HG02798 (cell line): Measurements from ENCODE around the gene PLXNA1.
A peak's percentile ranks its signal among the peaks of the same experiment; 100 is the strongest.

Experiments used
- ATAC-seq: cut with Tn5 transposase; IDR thresholded peaks from one replicate; pipeline ENCODE4 v1.9.1; 2021; ENCODE audit warnings: mild to moderate bottlenecking; ENCODE audit not compliant: unreplicated experiment, poor library complexity

PLXNA1 gene

DNA sequence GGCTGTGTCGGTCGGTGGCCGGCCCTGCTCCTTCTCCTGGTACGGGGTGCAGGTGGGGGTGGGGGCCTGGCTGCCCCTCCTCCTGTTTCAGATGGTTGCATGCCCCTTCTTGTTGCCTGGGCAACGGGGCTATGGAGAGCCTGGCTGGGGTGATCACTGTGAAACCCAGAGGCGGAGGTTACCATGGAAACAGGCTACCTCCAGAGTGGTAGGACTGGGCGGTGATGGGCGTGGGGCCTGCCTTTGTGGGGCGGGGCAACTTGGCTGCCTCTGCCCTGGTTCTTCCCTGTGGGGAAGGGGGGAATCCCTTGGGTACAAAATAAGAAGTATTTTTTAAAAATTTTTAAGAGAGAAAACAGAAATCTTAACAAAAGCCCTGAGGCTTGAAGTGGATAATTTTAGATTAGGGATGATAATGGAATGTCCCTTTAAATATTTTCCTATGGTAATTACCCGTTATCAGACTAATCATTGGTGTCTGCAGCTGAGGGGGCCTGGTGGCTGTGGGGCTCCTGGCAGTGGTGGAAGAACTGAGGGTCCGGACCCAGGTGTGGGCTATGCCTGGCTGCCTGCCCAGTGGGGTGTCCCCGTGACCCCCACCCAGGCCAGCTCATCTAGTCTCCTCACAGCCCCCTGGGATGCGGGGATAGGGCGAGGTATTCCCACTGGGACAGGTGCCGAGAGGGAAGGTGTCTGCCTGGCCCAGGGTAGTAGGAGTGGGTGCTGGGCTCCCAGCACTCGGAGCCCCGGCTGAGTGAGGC lies 32.5 kb downstream of the PLXNA1 start:
- peak; percentile 73 for ATAC-seq

DNA sequence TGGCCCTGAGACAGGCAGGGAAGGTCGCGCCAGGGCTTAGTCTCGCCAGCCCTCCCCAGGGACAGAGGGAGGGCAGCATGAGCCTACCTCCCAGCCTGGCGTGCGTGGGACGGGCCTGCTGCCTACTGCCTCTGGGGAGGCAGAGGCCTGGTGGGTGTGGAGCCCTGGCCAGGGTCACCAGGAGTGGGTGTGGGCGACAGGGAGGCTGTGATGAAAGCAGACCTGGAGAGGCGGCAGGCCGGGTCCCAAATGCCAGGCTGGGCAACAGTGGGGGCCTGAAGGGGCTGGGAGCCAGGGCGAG lies 33.1 kb downstream of the PLXNA1 start:
- no peak for ATAC-seq

DNA sequence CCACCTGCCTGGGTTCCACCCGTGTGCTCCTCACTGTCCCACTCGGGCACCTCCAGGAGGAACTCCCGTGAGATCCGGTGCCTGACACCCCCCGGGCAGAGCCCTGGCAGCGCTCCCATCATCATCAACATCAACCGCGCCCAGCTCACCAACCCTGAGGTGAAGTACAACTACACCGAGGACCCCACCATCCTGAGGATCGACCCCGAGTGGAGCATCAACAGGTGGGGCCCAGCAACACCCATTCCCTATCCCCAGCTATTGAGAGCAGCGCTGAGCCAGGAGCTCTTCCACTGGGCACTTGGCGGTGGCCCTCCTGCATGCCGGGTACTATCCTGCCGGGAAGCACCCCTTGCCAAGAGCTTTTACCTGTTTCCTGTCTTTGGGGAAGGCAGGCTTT lies 33.5 kb downstream of the PLXNA1 start:
- ATAC-seq: no peak

DNA sequence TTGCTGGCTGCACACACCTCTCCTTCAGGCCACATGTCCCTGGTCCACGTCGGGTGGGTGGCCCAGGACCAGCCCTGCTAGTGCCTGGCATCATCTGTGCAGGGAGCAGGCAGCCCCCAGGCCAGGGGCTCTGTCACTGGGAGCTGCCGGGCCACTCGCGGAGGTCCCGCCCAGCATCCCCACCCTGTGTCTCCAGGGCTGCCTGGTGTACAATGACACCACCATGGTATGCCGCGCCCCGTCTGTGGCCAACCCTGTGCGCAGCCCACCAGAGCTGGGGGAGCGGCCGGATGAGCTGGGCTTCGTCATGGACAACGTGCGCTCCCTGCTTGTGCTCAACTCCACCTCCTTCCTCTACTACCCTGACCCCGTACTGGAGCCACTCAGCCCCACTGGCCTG lies 34.3 kb downstream of the PLXNA1 start:
- no peak for ATAC-seq

DNA sequence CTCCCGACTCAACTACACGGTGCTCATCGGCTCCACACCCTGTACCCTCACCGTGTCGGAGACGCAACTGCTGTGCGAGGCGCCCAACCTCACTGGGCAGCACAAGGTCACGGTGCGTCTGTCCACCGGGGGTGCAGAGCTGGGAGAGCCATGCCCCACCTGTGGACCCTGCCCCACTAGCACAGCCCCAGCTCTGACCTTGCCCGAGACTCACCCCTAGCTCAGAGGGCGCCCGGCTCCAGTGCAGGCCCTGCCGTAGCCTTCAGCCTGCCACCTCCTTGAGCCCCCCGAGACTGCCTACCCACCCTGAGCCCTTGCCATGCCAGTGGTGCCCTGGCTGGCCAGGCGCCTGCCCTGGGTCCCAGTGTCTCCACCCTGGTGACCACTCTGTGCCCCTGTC lies 34.9 kb downstream of the PLXNA1 start:
- ATAC-seq: no peak

DNA sequence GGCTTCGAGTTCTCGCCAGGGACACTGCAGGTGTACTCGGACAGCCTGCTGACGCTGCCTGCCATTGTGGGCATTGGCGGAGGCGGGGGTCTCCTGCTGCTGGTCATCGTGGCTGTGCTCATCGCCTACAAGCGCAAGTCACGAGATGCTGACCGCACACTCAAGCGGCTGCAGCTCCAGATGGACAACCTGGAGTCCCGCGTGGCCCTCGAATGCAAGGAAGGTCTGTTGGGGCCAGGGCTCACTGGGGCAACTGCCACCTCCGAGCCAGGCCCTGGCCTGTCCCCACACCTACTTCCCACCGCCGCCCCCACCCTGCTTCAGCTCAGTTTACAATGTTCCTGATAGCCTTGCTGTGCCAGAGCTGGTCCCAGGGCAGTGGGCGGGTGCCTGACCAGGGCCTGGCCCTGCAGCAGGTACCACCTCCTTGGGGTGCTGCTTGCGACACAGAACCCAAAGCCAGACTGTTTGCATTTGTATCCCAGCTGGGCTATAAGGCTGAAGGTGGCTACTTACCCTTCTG lies 35.5 kb downstream of the PLXNA1 start:
- no peak for ATAC-seq

DNA sequence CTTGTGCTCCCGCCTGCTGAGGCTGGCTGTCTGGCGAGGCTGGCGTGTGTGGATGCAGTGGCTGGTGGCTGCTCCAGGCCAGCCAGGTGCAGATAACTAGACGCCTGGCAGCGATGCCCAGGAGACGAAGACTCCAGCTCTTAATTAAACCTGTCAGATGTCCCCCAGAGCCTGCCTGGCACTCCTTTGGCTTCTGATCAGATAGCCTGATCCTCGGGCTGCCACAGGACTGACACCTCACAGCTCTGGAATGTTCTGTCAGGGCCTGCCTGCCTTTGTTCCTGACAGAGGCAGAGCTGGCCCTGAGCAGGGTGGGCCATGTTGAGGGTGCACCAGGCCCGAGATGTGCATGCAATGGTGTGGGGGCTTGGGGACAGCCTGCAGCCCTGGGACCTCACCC lies 36.5 kb downstream of the PLXNA1 start:
- no peak for ATAC-seq

DNA sequence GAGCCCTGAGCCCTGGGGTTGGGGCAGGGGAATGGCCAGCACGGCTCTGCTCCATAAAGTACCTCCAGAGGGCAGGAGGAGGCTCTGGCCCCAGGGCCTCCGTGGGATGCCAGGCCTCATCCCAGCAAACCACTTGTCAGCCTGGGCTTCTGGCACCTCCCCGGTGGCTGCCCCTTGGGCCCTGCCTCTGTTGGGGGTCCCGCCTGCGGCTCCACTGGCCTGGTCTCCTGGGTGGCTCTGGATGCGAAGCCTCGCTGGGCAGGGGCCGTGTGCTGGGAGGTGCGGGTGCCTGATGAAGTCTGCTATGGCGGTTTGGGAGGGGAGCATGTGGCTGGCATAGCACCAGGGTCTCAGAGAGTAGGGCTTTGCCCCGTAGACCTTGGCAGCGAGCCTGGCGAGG lies 37.6 kb downstream of the PLXNA1 start:
- ATAC-seq: no peak

DNA sequence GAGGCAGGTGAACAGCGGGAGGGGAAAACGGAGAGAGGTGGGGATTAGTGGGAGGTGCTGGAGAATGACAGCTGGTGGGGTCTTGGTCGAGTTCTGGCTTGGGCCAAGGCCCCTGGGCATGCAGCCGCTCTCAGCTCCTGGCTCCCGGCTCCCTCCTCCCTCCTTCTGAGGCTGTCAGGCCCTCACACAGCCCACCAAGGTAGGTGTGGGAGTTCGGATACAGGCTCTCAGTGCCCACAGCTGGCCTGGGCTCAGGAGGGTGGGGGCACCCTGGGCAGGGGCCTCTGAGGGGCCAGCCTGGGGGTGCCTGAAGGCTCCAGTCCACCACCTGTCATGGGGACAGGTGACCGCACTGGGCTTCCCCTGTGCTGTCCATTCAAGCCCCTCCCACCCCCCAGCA lies 39.9 kb downstream of the PLXNA1 start:
- ATAC-seq: no peak

DNA sequence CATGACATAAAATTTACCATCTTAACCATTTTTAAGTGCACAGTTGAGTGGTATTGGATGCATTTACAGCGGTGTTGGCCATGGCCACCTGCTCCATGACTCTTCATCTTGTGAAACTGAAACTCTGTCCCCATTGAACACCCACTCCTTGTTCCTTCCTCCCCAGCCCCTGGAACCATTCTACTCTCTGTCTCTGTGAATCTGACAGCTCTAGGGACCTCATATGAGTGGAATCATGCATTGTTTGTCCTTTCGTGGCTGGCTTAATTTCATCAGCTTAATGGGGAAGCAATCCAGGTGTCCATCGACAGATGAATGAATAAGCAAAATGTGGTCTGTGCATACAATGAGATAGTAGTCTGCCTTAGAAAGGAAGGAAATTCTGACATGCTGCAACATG lies 42.5 kb downstream of the PLXNA1 start:
- ATAC-seq: no peak

DNA sequence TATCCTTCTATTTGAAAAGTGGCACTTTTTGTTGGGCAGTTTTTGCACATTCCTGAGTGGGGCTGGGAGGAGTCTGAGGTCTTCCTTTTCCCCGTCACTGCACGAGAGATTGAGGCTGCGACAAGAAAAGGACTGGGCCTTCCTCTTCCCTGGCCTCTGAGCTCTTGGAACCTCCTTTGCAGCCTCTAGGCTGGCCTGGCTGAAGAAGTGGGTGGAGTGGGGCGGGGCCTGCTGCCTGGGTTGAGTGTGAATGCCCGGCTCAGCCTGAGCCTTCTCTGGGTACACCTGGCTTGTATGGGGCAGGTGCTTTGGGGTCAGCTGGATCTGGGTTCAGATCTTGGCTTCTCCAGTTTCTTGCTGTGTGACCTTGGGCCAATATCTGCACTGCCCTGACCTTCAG lies 43.1 kb downstream of the PLXNA1 start:
- ATAC-seq: no peak

DNA sequence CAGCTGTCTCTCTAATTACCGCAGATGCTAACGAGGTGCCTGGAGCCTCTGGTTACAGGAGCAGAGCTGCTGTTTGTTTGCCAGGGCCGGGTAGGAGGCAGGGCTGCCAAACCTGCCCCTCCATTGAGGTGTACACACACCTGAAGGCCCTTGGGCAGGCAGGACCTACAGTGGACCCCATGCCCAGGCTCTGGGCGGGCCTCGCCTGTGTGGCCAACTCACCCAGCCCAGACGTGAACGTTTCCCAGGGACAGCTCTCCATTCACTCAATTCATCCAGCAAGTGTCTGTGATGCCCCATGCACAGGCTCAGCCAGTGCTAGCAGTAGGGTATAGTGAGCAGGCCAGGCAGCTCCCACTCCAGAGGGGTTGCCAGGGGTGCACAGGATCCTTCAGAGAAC lies 43.7 kb downstream of the PLXNA1 start:
- ATAC-seq: no peak

DNA sequence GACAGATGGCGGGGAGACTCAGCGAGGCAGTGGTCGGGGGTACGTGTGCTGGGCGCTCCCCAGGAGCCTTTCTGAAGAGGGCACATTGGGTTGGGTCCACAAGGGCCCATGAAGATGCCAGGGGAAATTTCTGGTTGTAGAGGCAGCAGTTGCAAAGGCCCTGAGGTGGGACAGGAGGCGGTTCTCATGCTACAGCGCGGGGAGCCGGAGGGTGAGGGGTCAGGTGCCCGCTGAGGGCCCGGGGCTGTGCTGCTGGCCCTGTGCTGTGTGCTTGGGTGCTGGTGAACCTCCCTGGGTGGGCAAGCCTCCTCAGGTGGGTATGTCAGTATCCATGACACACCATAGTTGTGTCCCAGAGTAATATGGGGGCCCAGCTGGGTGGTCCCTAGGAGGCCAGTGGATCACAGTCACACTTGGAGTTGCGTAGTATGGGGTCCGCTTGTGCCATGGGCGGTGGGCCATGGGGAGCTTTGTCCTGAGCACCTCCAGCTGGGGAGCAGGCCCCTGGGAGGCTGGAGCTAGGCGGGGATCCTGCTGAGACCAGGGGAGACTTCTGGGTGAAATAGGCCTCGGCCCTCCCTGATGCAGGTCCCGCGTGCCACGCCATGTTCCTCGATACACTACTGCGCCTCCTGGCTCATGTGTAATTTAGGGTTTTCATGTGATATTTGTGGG lies 44.3 kb downstream of the PLXNA1 start:
- no peak for ATAC-seq

DNA sequence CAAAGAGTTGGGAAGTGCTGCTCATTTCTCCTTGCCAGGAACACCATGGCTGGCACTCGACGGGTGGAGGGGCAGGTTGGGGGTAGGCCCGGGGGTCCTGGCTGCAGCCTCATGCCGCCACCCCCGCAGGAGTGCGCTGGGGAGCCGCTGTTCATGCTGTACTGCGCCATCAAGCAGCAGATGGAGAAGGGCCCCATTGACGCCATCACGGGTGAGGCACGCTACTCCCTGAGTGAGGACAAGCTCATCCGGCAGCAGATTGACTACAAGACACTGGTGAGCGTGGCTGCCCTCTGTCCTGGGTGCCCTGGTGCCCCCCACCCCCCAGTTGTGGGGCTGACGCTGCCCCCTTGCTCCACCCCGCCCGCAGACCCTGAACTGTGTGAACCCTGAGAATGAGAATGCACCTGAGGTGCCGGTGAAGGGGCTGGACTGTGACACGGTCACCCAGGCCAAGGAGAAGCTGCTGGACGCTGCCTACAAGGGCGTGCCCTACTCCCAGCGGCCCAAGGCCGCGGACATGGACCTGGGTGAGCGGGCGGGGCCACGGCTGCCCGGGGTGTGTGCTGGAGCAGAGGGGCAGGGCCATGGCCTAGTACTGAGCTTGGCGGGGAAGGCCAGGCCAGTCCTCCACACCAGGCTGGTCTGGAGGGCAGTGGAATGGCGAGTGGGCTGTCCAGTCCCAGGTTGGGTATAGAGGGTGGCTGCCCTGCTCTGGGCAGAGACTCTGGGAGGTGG lies 45.1 kb downstream of the PLXNA1 start:
- ATAC-seq: no peak

DNA sequence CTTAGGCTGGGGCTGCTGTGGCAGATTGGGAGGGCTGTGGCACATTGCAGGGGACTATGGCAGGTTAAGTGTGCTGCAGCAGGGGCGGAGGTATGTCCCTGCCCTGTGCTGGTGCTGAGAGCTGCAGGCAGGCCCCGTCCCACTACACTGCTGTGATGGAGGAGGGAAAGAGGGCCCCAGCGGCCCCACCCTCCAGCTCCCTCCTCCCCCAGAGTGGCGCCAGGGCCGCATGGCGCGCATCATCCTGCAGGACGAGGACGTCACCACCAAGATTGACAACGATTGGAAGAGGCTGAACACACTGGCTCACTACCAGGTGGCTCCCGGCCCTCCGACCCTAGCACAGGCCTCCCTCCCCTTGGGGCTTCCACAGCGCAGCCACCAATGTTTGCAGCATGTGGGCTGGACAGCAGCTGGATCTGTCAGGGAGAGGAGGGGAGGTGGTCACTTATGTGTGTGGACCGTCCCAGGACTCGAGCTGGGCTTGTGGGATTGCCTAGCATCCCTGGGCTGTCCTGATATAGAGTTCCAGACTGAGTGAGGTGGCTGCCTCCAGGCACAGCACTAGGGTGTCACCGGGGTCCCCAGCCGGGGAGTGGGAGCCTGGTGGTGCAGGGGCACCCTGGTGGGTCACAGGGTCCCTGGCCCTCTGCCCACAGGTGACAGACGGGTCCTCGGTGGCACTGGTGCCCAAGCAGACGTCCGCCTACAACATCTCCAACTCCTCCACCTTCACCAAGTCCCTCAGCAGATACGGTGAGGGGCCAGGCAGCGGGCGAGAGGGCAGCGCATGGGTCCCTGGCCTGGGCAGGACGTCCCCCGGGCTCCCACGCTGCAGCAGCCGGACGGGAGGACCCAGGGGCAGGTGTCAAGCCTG lies 46.1 kb downstream of the PLXNA1 start:
- no peak for ATAC-seq

DNA sequence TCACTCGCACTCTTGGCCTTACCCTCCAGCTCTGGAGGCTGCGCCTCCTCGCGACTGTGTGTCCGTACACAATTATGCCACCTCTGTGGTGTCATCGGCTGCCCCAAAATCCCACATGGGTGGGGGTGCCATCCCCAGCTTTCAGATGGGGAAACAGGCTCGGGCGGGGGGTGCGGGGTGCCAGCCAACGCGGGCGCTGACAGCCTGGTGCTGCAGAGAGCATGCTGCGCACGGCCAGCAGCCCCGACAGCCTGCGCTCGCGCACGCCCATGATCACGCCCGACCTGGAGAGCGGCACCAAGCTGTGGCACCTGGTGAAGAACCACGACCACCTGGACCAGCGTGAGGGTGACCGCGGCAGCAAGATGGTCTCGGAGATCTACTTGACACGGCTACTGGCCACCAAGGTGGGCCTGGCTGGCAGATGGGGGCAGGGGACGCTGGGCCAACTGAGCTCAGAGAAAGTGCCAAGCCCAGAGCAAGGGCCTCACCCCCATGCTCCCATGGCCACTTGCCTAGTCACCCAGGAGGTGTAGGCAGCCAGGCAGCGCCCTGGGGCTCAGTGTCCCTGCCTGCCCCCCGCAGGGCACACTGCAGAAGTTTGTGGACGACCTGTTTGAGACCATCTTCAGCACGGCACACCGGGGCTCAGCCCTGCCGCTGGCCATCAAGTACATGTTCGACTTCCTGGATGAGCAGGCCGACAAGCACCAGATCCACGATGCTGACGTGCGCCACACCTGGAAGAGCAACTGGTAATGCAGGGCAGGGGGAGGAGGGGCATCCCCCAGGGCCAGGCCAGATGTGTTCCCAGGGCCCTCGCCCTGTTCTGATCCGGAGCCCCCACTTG lies 47.0 kb downstream of the PLXNA1 start:
- no peak for ATAC-seq

DNA sequence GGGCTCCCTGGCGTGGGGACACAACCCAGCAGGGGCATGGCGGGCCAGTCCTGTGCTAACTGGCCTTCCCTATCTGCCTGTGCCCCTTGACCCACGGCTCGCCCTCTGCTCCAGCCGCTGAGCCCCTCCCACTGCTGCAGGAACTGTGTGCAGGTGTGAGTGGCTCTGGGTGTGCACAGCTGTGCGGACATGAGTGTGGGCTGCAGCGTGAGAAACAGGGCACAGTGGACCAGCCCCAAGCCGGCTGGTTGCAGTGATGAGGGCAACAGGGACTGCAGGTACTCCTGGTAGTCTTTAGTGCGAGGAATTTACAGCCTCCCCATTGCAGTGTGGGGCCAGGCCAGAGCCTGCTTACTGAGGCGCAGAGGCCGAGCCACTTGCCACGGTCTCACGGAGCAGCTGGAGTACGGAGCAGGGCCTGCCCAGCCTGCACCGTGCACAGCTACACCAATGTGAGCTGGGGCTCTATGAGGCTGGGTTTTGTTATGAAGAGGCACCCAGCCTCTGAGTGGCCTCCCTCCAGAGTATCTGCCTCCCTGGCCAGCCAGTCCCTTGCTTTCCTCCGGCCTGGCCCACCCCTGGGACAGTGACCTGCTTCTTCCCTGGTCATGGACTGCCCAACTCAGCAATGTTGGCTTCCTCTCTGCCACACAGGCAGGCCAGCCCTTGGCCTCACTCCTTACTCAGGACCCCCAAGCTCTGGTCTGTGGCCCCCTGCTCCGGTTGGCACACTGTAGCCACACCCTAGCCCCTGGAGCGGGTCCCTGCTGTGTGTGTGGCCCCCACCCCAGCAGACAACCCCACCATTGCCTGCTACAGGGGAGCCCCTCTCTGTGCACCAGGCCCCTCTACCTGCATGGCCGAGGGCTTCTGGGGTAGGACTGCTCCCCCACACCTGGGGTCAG lies 47.8 kb downstream of the PLXNA1 start:
- ATAC-seq: no peak

DNA sequence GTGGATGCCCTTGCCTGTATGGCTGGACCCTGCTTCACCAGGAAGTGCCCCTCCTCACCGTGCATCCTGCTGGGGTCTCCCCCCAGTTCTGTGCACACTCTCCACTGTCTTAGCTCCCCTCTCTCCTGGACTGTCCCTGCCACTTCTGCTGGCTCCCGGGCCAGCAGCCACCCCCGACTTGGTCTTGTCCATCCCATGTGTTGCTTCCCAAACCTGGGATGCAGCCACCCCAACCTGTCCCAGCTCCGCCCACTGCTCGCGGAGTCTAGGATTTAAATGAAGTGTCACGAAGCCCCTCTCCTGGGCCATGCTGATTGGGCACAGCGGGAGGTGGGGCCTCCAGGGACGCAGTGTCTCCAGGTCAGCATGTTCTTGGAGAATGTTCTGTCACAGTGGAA lies 48.5 kb downstream of the PLXNA1 start:
- no peak for ATAC-seq

DNA sequence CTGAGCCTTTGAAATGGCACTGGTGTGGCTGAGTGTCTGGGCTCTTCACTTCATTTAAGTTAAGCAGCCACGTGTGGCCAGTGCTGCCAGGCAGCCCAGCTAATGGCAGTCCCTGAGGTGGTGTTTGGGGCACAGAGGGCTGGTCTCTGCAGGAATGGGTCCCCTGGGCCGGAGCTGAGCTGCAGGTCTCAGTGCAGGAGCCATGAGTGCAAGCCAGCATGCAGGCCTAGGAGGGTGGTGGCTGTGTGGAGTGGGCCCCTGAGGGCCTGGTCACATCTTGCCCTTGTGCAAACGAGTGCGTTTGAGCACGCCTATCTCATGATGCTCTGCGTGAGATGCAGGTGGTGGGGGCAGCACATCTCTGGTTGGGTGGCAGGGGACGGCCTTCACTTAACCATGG lies 48.9 kb downstream of the PLXNA1 start:
- no peak for ATAC-seq
